SK-N-SH treated with all-trans-retinoic acid at 6 μM for 48 hours (cell line): Measurements from ENCODE around the gene ZBTB12.

ENCODE experiments used
- ATAC-seq: fragments of 200-7000 bp; cut with Tn5 transposase; 3 replicates; pipeline ENCODE4 v1.9.1; 2020; ENCODE audit warnings: mild to moderate bottlenecking, moderate library complexity
- ARNTL ChIP-seq: fragments of 450-650 bp; formaldehyde crosslinking; IDR thresholded peaks from 2 replicates; pipeline ENCODE4 v1.5.0; 2020; ENCODE audit warnings: low read depth, mild to moderate bottlenecking, moderate library complexity, borderline replicate concordance
- BACH2 ChIP-seq: fragments of 250-450 bp; sonication (Bioruptor Pico); IDR thresholded peaks from 2 replicates; pipeline ENCODE4 v1.9.0; 2021; ENCODE audit warnings: mild to moderate bottlenecking, borderline replicate concordance
- CSDC2 ChIP-seq: fragments of 250-450 bp; sonication (Bioruptor Pico); IDR thresholded peaks from 2 replicates; pipeline ENCODE4 v1.5.0; 2020; ENCODE audit warnings: mild to moderate bottlenecking, moderate library complexity
- GLIS3 ChIP-seq: fragments of 250-450 bp; sonication (Bioruptor Pico); IDR thresholded peaks from 2 replicates; pipeline ENCODE4 v1.5.0; 2020; ENCODE audit warnings: mild to moderate bottlenecking, moderate library complexity
- ISL1 ChIP-seq: fragments of 250-450 bp; sonication (Bioruptor Pico); IDR thresholded peaks from 2 replicates; pipeline ENCODE4 v2.1.2; 2022; ENCODE audit warnings: mild to moderate bottlenecking, moderate library complexity
- OSR1 ChIP-seq: fragments of 250-450 bp; sonication (Bioruptor Pico); IDR thresholded peaks from 2 replicates; pipeline ENCODE4 v1.8.0; 2022; ENCODE audit warnings: moderate library complexity, mild to moderate bottlenecking, inconsistent platforms
- PPARA ChIP-seq: fragments of 250-450 bp; sonication (Bioruptor Pico); IDR thresholded peaks from 2 replicates; pipeline ENCODE4 v1.5.0; 2020; ENCODE audit warnings: mild to moderate bottlenecking, borderline replicate concordance
- RARB ChIP-seq: fragments of 250-450 bp; sonication (Bioruptor Pico); IDR thresholded peaks from 2 replicates; pipeline ENCODE4 v1.8.0; 2021; ENCODE audit warnings: mild to moderate bottlenecking, moderate library complexity
- SNAI2 ChIP-seq: fragments of 250-450 bp; sonication (Bioruptor Pico); IDR thresholded peaks from 2 replicates; pipeline ENCODE4 v1.5.0; 2020; ENCODE audit warnings: mild to moderate bottlenecking, moderate library complexity
- TCF4 ChIP-seq: fragments of 250-450 bp; sonication (Bioruptor Pico); IDR thresholded peaks from 2 replicates; pipeline ENCODE4 v1.8.0; 2021; ENCODE audit warnings: mild to moderate bottlenecking, moderate library complexity, borderline replicate concordance
- ZC3H10 ChIP-seq: fragments of 250-450 bp; sonication (Bioruptor Pico); IDR thresholded peaks from 2 replicates; pipeline ENCODE4 v1.5.1; 2021; ENCODE audit warnings: mild to moderate bottlenecking, moderate library complexity
- ZFP3 ChIP-seq: fragments of 250-450 bp; sonication (Bioruptor Pico); IDR thresholded peaks from 2 replicates; pipeline ENCODE4 v1.5.0; 2020; ENCODE audit warnings: mild to moderate bottlenecking, moderate library complexity
- ZFP30 ChIP-seq: fragments of 450-650 bp; formaldehyde crosslinking; IDR thresholded peaks from 2 replicates; pipeline ENCODE4 v1.5.0; 2022; ENCODE audit warnings: mild to moderate bottlenecking, moderate library complexity
- ZNF565 ChIP-seq: fragments of 450-650 bp; formaldehyde crosslinking; conservative IDR thresholded peaks from 2 replicates; pipeline ENCODE4 v1.5.0; 2020; ENCODE audit warnings: low read depth, mild to moderate bottlenecking, moderate library complexity
- ZNF70 ChIP-seq: fragments of 450-650 bp; formaldehyde crosslinking; IDR thresholded peaks from 2 replicates; pipeline ENCODE4 v1.5.0; 2020; ENCODE audit warnings: mild to moderate bottlenecking, moderate library complexity
- ZNF8 ChIP-seq: fragments of 450-650 bp; formaldehyde crosslinking; IDR thresholded peaks from 2 replicates; pipeline ENCODE4 v1.5.0; 2020; ENCODE audit warnings: mild to moderate bottlenecking, moderate library complexity
- TF ChIP-seq, protein P1 (sequence below): fragments of 250-450 bp; sonication (Bioruptor Pico); IDR thresholded peaks from 2 replicates; pipeline ENCODE4 v1.5.0; 2020; ENCODE audit warnings: mild to moderate bottlenecking, moderate library complexity
- TF ChIP-seq, protein P2 (sequence below): fragments of 250-450 bp; sonication (Bioruptor Pico); IDR thresholded peaks from 2 replicates; pipeline ENCODE4 v1.5.1; 2021; ENCODE audit warnings: mild to moderate bottlenecking, moderate library complexity
- TF ChIP-seq, protein P3 (sequence below): fragments of 250-450 bp; sonication (Bioruptor Pico); IDR thresholded peaks from 2 replicates; pipeline ENCODE4 v1.8.0; 2020; ENCODE audit warnings: mild to moderate bottlenecking, moderate library complexity, borderline replicate concordance
- TF ChIP-seq, protein P4 (sequence below): fragments of 250-450 bp; sonication (Bioruptor Pico); IDR thresholded peaks from 2 replicates; pipeline ENCODE4 v1.8.0; 2021; ENCODE audit warnings: low read depth, mild to moderate bottlenecking, moderate library complexity, borderline replicate concordance
- TF ChIP-seq, protein P5 (sequence below): fragments of 250-450 bp; sonication (Bioruptor Pico); IDR thresholded peaks from 2 replicates; pipeline ENCODE4 v1.5.1; 2020; ENCODE audit warnings: low read depth, mild to moderate bottlenecking, moderate library complexity

The ZBTB12 gene

DNA sequence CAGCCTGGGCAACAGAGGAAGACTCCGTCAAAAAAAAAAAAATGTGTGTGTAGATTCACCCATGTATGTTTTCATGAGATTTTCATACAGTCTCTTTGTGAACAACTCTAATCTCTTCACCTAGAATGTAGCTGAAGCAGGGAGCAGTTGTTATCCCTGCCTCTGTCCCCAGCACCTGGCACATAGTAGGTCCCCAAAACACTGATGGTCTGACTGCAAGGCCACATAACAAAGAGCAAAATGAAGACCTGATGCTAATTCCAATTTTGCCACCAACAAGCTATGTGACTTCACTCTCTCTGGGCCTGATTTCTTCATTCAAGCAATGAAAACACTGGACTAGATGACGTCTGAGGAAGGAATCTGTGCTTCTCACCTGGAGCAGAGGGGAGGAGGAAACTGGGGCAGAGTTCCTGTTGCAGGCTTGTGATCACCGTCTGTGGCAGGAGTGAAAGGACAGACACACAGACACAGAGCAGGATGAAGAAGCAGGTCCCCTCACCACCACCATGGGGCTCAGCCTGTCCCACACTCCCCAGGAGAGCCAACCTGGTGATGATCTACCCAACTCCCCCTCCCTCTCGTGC lies 27.7 kb downstream of the ZBTB12 start:
- ATAC-seq, result no peak
- TF ChIP-seq RARB (CRISPR knock-in tag), result no peak
- no peak for TF ChIP-seq TCF4 (CRISPR knock-in tag)
- no peak for TF ChIP-seq BACH2 (CRISPR knock-in tag)
- no peak for TF ChIP-seq ZC3H10 (CRISPR knock-in tag)
- TF ChIP-seq PPARA (CRISPR knock-in tag), result no peak
- TF ChIP-seq ARNTL, result no peak
- no peak for TF ChIP-seq ZFP30 (CRISPR knock-in tag)
- TF ChIP-seq ISL1 (CRISPR knock-in tag), result no peak
- TF ChIP-seq ZNF565 (CRISPR knock-in tag), result no peak
- TF ChIP-seq GLIS3 (CRISPR knock-in tag), result no peak
- TF ChIP-seq SNAI2, result no peak
- TF ChIP-seq, protein P1, sequence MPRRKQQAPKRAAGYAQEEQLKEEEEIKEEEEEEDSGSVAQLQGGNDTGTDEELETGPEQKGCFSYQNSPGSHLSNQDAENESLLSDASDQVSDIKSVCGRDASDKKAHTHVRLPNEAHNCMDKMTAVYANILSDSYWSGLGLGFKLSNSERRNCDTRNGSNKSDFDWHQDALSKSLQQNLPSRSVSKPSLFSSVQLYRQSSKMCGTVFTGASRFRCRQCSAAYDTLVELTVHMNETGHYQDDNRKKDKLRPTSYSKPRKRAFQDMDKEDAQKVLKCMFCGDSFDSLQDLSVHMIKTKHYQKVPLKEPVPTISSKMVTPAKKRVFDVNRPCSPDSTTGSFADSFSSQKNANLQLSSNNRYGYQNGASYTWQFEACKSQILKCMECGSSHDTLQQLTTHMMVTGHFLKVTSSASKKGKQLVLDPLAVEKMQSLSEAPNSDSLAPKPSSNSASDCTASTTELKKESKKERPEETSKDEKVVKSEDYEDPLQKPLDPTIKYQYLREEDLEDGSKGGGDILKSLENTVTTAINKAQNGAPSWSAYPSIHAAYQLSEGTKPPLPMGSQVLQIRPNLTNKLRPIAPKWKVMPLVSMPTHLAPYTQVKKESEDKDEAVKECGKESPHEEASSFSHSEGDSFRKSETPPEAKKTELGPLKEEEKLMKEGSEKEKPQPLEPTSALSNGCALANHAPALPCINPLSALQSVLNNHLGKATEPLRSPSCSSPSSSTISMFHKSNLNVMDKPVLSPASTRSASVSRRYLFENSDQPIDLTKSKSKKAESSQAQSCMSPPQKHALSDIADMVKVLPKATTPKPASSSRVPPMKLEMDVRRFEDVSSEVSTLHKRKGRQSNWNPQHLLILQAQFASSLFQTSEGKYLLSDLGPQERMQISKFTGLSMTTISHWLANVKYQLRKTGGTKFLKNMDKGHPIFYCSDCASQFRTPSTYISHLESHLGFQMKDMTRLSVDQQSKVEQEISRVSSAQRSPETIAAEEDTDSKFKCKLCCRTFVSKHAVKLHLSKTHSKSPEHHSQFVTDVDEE (CRISPR knock-in tag), result no peak
- TF ChIP-seq, protein P2, sequence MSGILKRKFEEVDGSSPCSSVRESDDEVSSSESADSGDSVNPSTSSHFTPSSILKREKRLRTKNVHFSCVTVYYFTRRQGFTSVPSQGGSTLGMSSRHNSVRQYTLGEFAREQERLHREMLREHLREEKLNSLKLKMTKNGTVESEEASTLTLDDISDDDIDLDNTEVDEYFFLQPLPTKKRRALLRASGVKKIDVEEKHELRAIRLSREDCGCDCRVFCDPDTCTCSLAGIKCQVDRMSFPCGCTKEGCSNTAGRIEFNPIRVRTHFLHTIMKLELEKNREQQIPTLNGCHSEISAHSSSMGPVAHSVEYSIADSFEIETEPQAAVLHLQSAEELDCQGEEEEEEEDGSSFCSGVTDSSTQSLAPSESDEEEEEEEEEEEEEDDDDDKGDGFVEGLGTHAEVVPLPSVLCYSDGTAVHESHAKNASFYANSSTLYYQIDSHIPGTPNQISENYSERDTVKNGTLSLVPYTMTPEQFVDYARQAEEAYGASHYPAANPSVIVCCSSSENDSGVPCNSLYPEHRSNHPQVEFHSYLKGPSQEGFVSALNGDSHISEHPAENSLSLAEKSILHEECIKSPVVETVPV, result no peak
- no peak for TF ChIP-seq ZNF8 (CRISPR knock-in tag)
- no peak for TF ChIP-seq CSDC2
- no peak for TF ChIP-seq ZFP3 (CRISPR knock-in tag)
- TF ChIP-seq, protein P3, sequence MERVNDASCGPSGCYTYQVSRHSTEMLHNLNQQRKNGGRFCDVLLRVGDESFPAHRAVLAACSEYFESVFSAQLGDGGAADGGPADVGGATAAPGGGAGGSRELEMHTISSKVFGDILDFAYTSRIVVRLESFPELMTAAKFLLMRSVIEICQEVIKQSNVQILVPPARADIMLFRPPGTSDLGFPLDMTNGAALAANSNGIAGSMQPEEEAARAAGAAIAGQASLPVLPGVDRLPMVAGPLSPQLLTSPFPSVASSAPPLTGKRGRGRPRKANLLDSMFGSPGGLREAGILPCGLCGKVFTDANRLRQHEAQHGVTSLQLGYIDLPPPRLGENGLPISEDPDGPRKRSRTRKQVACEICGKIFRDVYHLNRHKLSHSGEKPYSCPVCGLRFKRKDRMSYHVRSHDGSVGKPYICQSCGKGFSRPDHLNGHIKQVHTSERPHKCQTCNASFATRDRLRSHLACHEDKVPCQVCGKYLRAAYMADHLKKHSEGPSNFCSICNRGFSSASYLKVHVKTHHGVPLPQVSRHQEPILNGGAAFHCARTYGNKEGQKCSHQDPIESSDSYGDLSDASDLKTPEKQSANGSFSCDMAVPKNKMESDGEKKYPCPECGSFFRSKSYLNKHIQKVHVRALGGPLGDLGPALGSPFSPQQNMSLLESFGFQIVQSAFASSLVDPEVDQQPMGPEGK (CRISPR knock-in tag), result no peak

DNA sequence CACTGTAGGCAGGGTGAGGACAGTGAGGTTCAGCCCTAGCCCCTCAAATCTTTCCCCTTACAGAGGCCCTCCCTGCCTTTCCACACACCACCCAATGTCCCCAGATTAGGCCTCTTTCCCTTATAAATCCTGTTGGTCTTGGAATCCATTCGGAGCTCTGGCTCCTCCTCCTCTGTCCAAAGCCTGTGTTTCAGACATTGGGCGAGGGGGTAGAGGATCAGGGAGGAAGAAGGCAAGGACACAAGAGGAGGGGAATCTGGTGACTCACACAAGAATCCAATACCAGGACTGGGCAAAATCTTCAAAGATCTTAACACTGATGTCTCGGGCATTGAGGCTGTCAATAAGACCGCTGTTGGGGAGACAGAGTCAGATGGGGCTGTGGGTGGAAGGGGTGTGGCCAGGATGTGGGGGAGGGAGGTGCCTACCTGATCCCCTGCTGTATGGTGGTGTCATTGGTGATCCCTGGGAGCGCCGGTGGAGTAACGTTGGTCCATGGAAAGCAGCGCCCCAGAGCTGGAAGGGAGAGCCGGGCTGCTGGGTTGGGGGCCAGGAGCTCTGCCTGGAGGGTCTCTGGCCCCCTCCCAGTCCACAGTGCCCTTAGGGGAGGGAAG lies 30.7 kb downstream of the ZBTB12 start:
- no peak for TF ChIP-seq ZNF70 (CRISPR knock-in tag)
- TF ChIP-seq ISL1 (CRISPR knock-in tag), result no peak
- TF ChIP-seq, protein P2, result no peak
- TF ChIP-seq ZC3H10 (CRISPR knock-in tag), result no peak
- no peak for TF ChIP-seq ZNF8 (CRISPR knock-in tag)
- TF ChIP-seq, protein P4, sequence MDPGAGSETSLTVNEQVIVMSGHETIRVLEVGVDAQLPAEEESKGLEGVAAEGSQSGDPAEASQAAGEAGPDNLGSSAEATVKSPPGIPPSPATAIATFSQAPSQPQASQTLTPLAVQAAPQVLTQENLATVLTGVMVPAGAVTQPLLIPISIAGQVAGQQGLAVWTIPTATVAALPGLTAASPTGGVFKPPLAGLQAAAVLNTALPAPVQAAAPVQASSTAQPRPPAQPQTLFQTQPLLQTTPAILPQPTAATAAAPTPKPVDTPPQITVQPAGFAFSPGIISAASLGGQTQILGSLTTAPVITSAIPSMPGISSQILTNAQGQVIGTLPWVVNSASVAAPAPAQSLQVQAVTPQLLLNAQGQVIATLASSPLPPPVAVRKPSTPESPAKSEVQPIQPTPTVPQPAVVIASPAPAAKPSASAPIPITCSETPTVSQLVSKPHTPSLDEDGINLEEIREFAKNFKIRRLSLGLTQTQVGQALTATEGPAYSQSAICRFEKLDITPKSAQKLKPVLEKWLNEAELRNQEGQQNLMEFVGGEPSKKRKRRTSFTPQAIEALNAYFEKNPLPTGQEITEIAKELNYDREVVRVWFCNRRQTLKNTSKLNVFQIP (CRISPR knock-in tag), result no peak
- no peak for TF ChIP-seq OSR1
- TF ChIP-seq, protein P3 (CRISPR knock-in tag), result no peak
- TF ChIP-seq CSDC2, result no peak
- TF ChIP-seq, protein P5, sequence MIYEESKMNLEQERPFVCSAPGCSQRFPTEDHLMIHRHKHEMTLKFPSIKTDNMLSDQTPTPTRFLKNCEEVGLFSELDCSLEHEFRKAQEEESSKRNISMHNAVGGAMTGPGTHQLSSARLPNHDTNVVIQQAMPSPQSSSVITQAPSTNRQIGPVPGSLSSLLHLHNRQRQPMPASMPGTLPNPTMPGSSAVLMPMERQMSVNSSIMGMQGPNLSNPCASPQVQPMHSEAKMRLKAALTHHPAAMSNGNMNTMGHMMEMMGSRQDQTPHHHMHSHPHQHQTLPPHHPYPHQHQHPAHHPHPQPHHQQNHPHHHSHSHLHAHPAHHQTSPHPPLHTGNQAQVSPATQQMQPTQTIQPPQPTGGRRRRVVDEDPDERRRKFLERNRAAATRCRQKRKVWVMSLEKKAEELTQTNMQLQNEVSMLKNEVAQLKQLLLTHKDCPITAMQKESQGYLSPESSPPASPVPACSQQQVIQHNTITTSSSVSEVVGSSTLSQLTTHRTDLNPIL (CRISPR knock-in tag), result no peak
- TF ChIP-seq, all 23 proteins: peak for 0
- peak; percentile 76 for ATAC-seq
